B cell (primary cell): ENCODE results near the gene ZRANB3. TPM values are rescaled to one million over a fixed set of nuclear protein-coding genes. Genes with fewer than 3 reads are reported as not detected.

Experiments used
- ATAC-seq: fragments of 200-7000 bp; cut with Tn5 transposase; one replicate; pipeline ENCODE4 v1.10.0; 2021; ENCODE audit warnings: low read depth, mild to moderate bottlenecking, moderate number of reproducible peaks, moderate library complexity
- CTCF ChIA-PET: fragments of 350-600 bp; sonication (Branson Sonifier 250); formaldehyde crosslinking; loops from one replicate; lab custom pipeline; 2021; ENCODE audit warnings: antibody characterized with exemption, inconsistent platforms; lab: Charles Lee
- POLR2A ChIA-PET: fragments of 350-600 bp; sonication (Branson Sonifier 250); formaldehyde crosslinking; loops from one replicate; lab custom pipeline; 2021; ENCODE audit warnings: antibody characterized with exemption; lab: Charles Lee
- DNase-seq: peaks from one replicate; pipeline ENCODE4 v3.0.0; 2013
- H2AFZ ChIP-seq: 2 replicates; pipeline ENCODE4 v1.6.1; 2012; ENCODE audit warnings: mild to moderate bottlenecking, low read depth, low read length; ENCODE audit not compliant: insufficient read depth, poor library complexity, severe bottlenecking
- H3K27ac ChIP-seq, 2 donors: 1 replicate in 1 of 2; 2 replicates in 1 of 2; pipeline ENCODE4 v1.5.1; 2012 to 2013; ENCODE audit warnings: low read length in 2 of 2, mild to moderate bottlenecking in 2 of 2, moderate library complexity in 1 of 2
- H3K27me3 ChIP-seq, 4 experiments: fragments of 200-600 bp in 1 of 4; sonication (generic) in 1 of 4; replicated peaks in 1 of 4; 1 replicate in 2 of 4; 2 replicates in 2 of 4; pipeline versions ENCODE4 v1.6.1 to v1.7.0; 2013 to 2016; ENCODE audit warnings: low read length in 3 of 4, mild to moderate bottlenecking in 2 of 4, mixed read lengths in 1 of 4, moderate library complexity in 1 of 4; ENCODE audit not compliant: insufficient read depth in 4 of 4, control insufficient read depth in 3 of 4; ENCODE audit errors: control extremely low read depth in 1 of 4
- H3K36me3 ChIP-seq, 2 experiments: replicated peaks in 1 of 2; 1 replicate in 1 of 2; 2 replicates in 1 of 2; pipeline versions ENCODE4 v1.6.1 to v1.7.1; 2013; ENCODE audit warnings: low read length in 1 of 2; ENCODE audit not compliant: insufficient read depth in 2 of 2, control insufficient read depth in 1 of 2; ENCODE audit errors: control extremely low read depth in 1 of 2, extremely low read depth in 1 of 2
- H3K4me1 ChIP-seq, 2 donors: fragments of 200-600 bp in 1 of 2; sonication (generic) in 1 of 2; 1 replicate in 1 of 2; 2 replicates in 1 of 2; pipeline versions ENCODE4 v1.5.1 to v1.6.1; 2013 to 2017; ENCODE audit warnings: low read length in 2 of 2; ENCODE audit not compliant: control insufficient read depth in 2 of 2, insufficient read depth in 2 of 2
- H3K4me2 ChIP-seq: replicated peaks from 2 replicates; pipeline ENCODE3; 2012; ENCODE audit warnings: mild to moderate bottlenecking, low read depth, low read length; ENCODE audit not compliant: poor library complexity, severe bottlenecking
- H3K4me3 ChIP-seq, 5 experiments: fragments of 200-600 bp in 1 of 5; sonication (generic) in 1 of 5; 1 replicate in 3 of 5; 2 replicates in 2 of 5; pipeline versions ENCODE4 v1.5.1 to v1.7.0; 2011 to 2016; ENCODE audit warnings: low read length in 4 of 5, mild to moderate bottlenecking in 4 of 5, low read depth in 2 of 5, control low read depth in 1 of 5, moderate library complexity in 1 of 5; ENCODE audit not compliant: insufficient read depth in 1 of 5; ENCODE audit errors: control extremely low read depth in 1 of 5, extremely low read depth in 1 of 5
- H3K79me2 ChIP-seq: fragments of 200-600 bp; sonication (generic); one replicate; pipeline ENCODE4 v1.6.0; 2016; ENCODE audit warnings: low read length; ENCODE audit not compliant: control insufficient read depth, insufficient read depth
- H3K9ac ChIP-seq: fragments of 200-600 bp; sonication (generic); 2 replicates; pipeline ENCODE4 v1.6.1; 2017; ENCODE audit warnings: mild to moderate bottlenecking, low read length, moderate library complexity
- H3K9me3 ChIP-seq, 3 donors: one replicate each; pipeline versions ENCODE4 v1.6.1 to v1.7.1; 2013; ENCODE audit warnings: low read length in 2 of 3; ENCODE audit not compliant: control insufficient read depth in 2 of 3, insufficient read depth in 1 of 3; ENCODE audit errors: control extremely low read depth in 1 of 3
- H4K20me1 ChIP-seq: 2 replicates; pipeline ENCODE4 v1.6.0; 2012; ENCODE audit warnings: mild to moderate bottlenecking, low read length; ENCODE audit not compliant: insufficient read depth, control insufficient read depth, poor library complexity, severe bottlenecking
- H3K27ac Mint-ChIP-seq: one replicate; pipeline ENCODE4 v1.8.0; 2021; ENCODE audit warnings: mixed read lengths
- H3K27me3 Mint-ChIP-seq: one replicate; pipeline ENCODE4 v1.8.0; 2021; ENCODE audit warnings: mixed read lengths
- H3K4me1 Mint-ChIP-seq: one replicate; pipeline ENCODE4 v1.8.0; 2021; ENCODE audit warnings: mixed read lengths
- H3K4me3 Mint-ChIP-seq: one replicate; pipeline ENCODE4 v1.8.0; 2021; ENCODE audit warnings: mixed read lengths
- H3K9me3 Mint-ChIP-seq: one replicate; pipeline ENCODE4 v1.8.0; 2022; ENCODE audit warnings: mixed read lengths; ENCODE audit not compliant: insufficient read depth
- EZH2 ChIP-seq: IDR thresholded peaks from 2 replicates; pipeline ENCODE4 v1.6.1; 2012; ENCODE audit warnings: borderline replicate concordance, low read depth, mild to moderate bottlenecking, moderate library complexity, low read length; ENCODE audit not compliant: insufficient read depth, poor library complexity, severe bottlenecking
- WGBS: methylation state at CpG from one replicate; pipeline ENCODE4 v1.1.5; 2013; ENCODE audit warnings: missing lambda C conversion rate; ENCODE audit not compliant: insufficient coverage; 5-methylcytosine and 5-hydroxymethylcytosine counted together
- intact Hi-C: fragments of 100-400 bp; cut with micrococcal nuclease; formaldehyde crosslinking; loops from one replicate; pipeline ENCODE4 v1.10.0; 2022
- polyA plus RNA-seq: library from polyadenylated mRNA; depleted of rRNA; stranded (reverse); fragments of >200 nt; gene quantifications from 2 replicates; pipeline ENCODE4 v1.2.3, GENCODE V29; 2012
- total RNA-seq, 2 donors: library from RNA; stranded (reverse); fragments of 120-200 nt in 1 of 2; gene quantifications; 1 replicate in 1 of 2; 2 replicates in 1 of 2; pipeline versions ENCODE4 v1.2.3 to v1.2.4, GENCODE V29; 2013 to 2022
- TF ChIP-seq, protein P1 (sequence below): fragments of 200-600 bp; IDR thresholded peaks from one replicate; pipeline ENCODE4 v1.8.0; 2022; ENCODE audit warnings: antibody characterized with exemption, mild to moderate bottlenecking

ZRANB3 gene
- total and polyA plus RNA-seq, 2 donors (not counting 1 experiment from before 2014, with no cell fraction given) = 2.4 to 9.8 TPM

DNA sequence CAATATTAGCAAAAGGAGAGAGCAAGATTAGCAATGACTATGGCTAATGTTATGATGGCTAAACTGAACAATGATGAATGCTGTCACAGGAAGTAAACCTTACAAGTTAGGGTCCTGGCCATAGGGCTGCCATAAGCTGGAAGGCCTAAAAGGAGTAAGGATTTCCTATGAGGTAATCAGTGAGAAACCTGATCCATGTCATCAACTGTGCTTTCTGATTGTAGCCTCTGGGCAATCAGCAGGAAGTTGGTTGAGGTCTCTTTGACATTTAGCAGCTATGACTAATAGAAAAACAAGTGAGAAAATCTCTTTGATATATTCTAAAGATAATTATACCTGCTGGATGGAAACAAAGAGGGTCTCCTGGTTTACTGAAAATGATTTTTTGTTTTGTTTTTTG, 285.9 kb downstream of the ZRANB3 start:
- H3K4me2 ChIP-seq = no peak overlapping the region
- no peak for DNase-seq
- CTCF ChIA-PET = no interaction called here

DNA sequence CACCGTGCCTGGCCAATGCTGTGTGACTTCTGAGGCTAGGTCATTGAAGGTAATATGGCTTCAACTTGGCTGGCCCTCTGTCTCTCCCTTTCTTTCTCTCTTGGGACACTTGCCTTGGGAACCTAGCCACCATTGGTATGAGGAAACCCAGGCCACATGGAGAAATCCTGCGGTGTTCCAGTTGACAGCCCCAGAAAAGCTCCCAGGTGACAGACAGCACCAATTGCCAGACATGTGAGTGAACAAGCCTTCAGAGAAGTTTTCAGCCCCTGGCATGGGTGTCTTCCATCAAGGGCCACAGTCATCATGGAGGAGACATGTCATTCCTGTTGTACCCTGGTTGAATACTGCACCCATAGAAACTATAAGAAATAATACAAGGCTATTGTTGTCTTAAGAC, 292.4 kb downstream of the ZRANB3 start:
- no peak overlapping the region for H3K27ac Mint-ChIP-seq
- ATAC-seq (no peak), DNase-seq (no peak)
- Histone ChIP-seq H3K36me3 (no peaks in the 10 kb centered on the region), H2AFZ (no peak overlapping the region), H3K9me3 (no peaks in the 10 kb centered on the region), H3K79me2 (no peaks in the 10 kb centered on the region), H4K20me1 (no peaks in the 10 kb centered on the region), H3K27ac (no peak overlapping the region), H3K4me2 (no peak overlapping the region), H3K27me3 (no peaks in the 10 kb centered on the region), H3K9ac (no peak overlapping the region), H3K4me1 (no peaks in the 10 kb centered on the region), H3K4me3 (no peak overlapping the region)
- H3K9me3 Mint-ChIP-seq = peaks cover 2% of the 10 kb centered on the region
- no peaks in the 10 kb centered on the region for H3K4me1 Mint-ChIP-seq
- intact Hi-C loops = no loop called here
- WGBS = 100% methylated on average over 1 of the region's 2 CpGs
- POLR2A ChIA-PET = no interaction called here
- TF ChIP-seq, protein P1, sequence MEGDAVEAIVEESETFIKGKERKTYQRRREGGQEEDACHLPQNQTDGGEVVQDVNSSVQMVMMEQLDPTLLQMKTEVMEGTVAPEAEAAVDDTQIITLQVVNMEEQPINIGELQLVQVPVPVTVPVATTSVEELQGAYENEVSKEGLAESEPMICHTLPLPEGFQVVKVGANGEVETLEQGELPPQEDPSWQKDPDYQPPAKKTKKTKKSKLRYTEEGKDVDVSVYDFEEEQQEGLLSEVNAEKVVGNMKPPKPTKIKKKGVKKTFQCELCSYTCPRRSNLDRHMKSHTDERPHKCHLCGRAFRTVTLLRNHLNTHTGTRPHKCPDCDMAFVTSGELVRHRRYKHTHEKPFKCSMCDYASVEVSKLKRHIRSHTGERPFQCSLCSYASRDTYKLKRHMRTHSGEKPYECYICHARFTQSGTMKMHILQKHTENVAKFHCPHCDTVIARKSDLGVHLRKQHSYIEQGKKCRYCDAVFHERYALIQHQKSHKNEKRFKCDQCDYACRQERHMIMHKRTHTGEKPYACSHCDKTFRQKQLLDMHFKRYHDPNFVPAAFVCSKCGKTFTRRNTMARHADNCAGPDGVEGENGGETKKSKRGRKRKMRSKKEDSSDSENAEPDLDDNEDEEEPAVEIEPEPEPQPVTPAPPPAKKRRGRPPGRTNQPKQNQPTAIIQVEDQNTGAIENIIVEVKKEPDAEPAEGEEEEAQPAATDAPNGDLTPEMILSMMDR = no peak
- TF ChIP-seq EZH2 = no peak
- no peaks in the 10 kb centered on the region for H3K27me3 Mint-ChIP-seq
- CTCF ChIA-PET = no interaction called here
- H3K4me3 Mint-ChIP-seq = no peak overlapping the region

More for the DNA sequence above, 285.9 kb downstream of the ZRANB3 start:
- intact Hi-C loops = no loop called here
- no peaks in the 10 kb centered on the region for H3K79me2 ChIP-seq
- H3K27me3 ChIP-seq = no peaks in the 10 kb centered on the region
- no peaks in the 10 kb centered on the region for H3K36me3 ChIP-seq
- H3K9me3 Mint-ChIP-seq = peaks cover 5% of the 10 kb centered on the region
- H3K27ac ChIP-seq = no peak overlapping the region
- no peaks in the 10 kb centered on the region for H4K20me1 ChIP-seq
- H2AFZ ChIP-seq = no peak overlapping the region
- peaks cover 0 to 7% (median 7%) of the 10 kb centered on the region in 3 donors for H3K9me3 ChIP-seq
- H3K4me3 ChIP-seq = no peak overlapping the region
- no peak for ATAC-seq
- POLR2A ChIA-PET = no interaction called here
- H3K4me3 Mint-ChIP-seq = no peak overlapping the region
- H3K4me1 Mint-ChIP-seq = peaks cover 12% of the 10 kb centered on the region
- no peaks in the 10 kb centered on the region for H3K4me1 ChIP-seq
- no peaks in the 10 kb centered on the region for H3K27me3 Mint-ChIP-seq
- no peak for TF ChIP-seq EZH2
- TF ChIP-seq, protein P1 = no peak
- H3K9ac ChIP-seq = no peak overlapping the region
- H3K27ac Mint-ChIP-seq = no peak overlapping the region
